ENCODE data around the gene DGCR8.

- TF ChIP-seq CTCF (IDR thresholded peaks at IDR 0.05; ENCODE audit: low read depth, low read length, poor library complexity, severe bottlenecking) (no peak), EZH2phosphoT487 (IDR thresholded peaks at IDR 0.05; ENCODE audit: borderline replicate concordance, low read length) (no peak)
These were observed 76.0 kb downstream of the DGCR8 start for GRCh38 chr22:20156042-20156389.

Measured in DOHH2 (cell line).